Memory B cell (primary cell): ENCODE results near the gene CACNA1G.

Experiments
- ATAC-seq: fragments of 150-1000 bp; cut with Tn5 transposase; 2 replicates; pipeline ENCODE4 v1.10.0; 2021; ENCODE audit warnings: low read depth, mild to moderate bottlenecking, moderate library complexity
- DNase-seq, 2 donors: peaks; one replicate each; pipeline ENCODE4 v3.0.0; 2022; ENCODE audit warnings: low spot score in 2 of 2
- H3K27ac Mint-ChIP-seq: one replicate; pipeline ENCODE4 v1.8.0; 2022; ENCODE audit warnings: mild to moderate bottlenecking, moderate library complexity, mixed read lengths
- H3K27me3 Mint-ChIP-seq: one replicate; pipeline ENCODE4 v1.8.0; 2022; ENCODE audit warnings: mixed read lengths
- H3K36me3 Mint-ChIP-seq: one replicate; pipeline ENCODE4 v1.8.0; 2022; ENCODE audit warnings: mild to moderate bottlenecking, mixed read lengths
- H3K4me1 Mint-ChIP-seq: one replicate; pipeline ENCODE4 v1.8.0; 2022; ENCODE audit warnings: mixed read lengths
- H3K4me3 Mint-ChIP-seq: one replicate; pipeline ENCODE4 v1.8.0; 2022; ENCODE audit warnings: mild to moderate bottlenecking, moderate library complexity, mixed read lengths
- H3K9me3 Mint-ChIP-seq: one replicate; pipeline ENCODE4 v1.8.0; 2022; ENCODE audit warnings: mixed read lengths

Gene CACNA1G

GRCh38 chr17:50640686-50641351 lies 80.3 kb downstream of the CACNA1G start:
- Mint-ChIP-seq H3K27me3 (peaks cover 19% of the 10 kb centered on the region), H3K9me3 (no peaks in the 10 kb centered on the region), H3K4me1 (no peaks in the 10 kb centered on the region), H3K36me3 (no peaks in the 10 kb centered on the region), H3K4me3 (no peak overlapping the region), H3K27ac (no peak overlapping the region)
- ATAC-seq (no peak), DNase-seq (no peak)

GRCh38 chr17:50641357-50641756 lies 80.8 kb downstream of the CACNA1G start:
- no peak overlapping the region for H3K27ac Mint-ChIP-seq
- H3K4me3 Mint-ChIP-seq = no peak overlapping the region
- H3K9me3 Mint-ChIP-seq = no peaks in the 10 kb centered on the region
- no peak for DNase-seq
- H3K36me3 Mint-ChIP-seq = no peaks in the 10 kb centered on the region
- H3K4me1 Mint-ChIP-seq = no peaks in the 10 kb centered on the region
- H3K27me3 Mint-ChIP-seq = peaks cover 21% of the 10 kb centered on the region
- ATAC-seq = no peak

DNA sequence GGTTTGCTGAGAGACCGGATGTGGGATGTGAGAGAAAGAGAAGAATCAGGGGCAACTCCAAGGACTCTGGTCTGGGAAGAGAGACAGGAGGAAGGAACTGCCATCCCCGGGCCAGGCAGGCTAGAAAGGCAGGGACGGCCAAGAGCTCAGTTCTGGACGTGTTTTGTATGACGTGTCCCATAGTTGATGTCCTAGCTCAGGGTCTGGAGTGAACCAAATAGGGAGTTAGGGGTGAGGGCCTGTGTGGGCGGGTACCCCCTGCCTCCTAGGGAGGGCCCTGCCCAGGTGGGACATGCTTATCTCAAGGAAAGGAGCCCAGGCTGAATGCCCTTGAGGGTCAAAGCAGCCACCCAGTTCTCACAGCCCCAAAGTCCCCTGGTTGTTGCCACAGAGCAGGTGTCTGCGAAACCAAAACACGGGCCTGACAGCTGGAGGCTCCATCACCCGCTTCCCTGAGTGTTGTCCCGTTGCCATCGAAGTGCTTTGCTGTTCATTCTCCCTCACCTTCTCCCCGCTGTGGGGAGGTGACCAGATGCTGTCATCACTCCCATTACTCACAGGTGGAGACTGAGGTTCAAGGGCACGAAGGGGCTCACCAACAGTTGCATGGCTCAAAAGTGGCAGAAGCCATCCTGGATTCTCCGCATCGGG lies 81.7 kb downstream of the CACNA1G start:
- Mint-ChIP-seq H3K36me3 (no peaks in the 10 kb centered on the region), H3K27ac (no peak overlapping the region), H3K4me3 (no peak overlapping the region), H3K9me3 (no peaks in the 10 kb centered on the region), H3K4me1 (no peaks in the 10 kb centered on the region), H3K27me3 (peaks cover 22% of the 10 kb centered on the region)
- DNase-seq (no peak), ATAC-seq (no peak)

DNA sequence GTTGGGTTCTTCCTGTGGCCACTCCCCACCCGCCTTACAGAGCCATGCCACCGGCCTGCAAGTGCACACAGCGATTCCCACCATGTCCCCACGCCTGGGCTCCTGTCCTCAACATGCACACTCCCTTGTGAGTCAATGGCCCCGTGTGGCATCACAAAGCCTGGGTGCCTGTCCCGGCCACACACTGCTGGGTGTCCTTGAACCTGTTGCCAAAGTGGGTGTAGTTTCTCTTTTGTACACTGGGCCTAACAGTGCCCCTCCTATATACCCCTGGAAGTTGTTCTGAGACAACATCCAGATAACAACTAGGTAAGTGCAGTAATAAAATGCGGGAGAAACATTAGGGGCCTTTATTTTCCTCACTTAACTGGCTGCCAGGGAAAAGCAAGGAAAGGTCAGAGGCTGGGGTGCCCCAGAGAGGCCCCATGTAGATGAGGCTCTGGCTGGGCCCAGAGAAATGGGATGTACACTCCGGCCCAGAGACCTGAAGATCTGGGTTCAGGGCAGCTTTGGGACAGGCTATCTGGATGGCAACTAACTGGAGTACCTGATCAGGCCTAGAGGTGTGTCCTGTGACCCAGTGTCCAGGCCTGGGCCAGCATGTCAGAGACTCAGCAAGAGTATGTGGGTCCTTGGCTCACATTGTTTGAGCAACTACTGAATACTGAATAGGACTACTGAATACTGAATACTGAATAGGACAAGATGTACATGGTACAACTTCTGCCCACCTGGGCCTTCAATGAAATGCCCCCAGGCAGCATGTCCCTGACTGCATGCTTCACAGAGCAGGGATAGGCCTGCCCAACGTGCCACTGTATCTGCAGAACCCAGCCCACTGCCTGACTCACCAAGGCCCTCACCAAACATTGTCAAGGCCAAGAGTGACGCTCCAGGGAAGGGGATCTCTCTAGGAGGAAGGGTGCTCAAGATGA lies 82.5 kb downstream of the CACNA1G start:
- no peak overlapping the region for H3K27ac Mint-ChIP-seq
- no peak overlapping the region for H3K4me3 Mint-ChIP-seq
- no peaks in the 10 kb centered on the region for H3K4me1 Mint-ChIP-seq
- H3K36me3 Mint-ChIP-seq = no peaks in the 10 kb centered on the region
- H3K27me3 Mint-ChIP-seq = peaks cover 24% of the 10 kb centered on the region
- DNase-seq (no peak), ATAC-seq (no peak)
- no peaks in the 10 kb centered on the region for H3K9me3 Mint-ChIP-seq

DNA sequence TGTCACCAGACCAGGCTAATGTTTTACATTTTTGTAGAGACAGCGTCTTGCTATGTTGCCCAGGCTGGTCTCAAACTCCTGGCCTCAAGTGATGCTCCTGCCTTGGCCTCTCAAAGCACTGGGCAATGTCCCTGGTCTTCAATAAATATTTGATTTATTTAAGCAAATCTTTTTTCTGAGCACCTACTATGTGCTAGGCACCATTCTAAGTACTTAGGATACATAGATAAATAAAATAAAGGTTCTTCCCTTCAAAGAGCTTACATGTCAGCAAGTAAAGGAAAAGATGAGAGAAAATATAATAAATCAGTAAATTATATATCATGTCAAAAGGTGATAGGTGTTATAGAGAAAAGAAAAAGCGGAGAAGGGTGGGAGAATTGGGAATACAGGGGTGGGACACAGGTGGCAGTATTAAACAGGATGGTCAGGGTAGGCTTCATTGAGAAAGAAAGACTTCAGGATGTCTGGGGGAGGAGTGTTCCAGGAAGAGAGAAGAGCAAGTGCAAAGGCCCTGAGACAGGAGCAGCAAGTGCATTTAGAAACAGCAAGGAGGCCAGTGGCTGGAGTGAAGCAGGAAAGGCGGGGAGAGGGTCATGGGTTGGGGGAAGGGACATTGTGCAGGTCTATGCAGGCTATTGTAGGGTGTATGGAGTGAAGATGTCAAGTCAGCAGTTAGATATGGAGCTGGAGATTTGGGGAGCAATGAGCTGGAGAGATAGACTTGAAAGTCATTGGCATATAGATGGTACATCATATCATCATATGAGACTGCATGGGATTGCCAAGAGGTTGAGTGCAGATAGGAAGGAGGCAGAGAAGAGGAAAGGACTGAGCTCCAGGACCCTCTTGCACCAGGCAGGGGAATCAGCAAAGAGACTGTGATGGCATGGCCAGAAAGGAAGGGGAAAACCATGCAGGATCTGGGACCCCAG lies 85.5 kb downstream of the CACNA1G start:
- Mint-ChIP-seq H3K9me3 (peaks cover 2% of the 10 kb centered on the region), H3K27ac (no peak overlapping the region), H3K4me1 (no peaks in the 10 kb centered on the region), H3K36me3 (no peaks in the 10 kb centered on the region), H3K4me3 (no peak overlapping the region), H3K27me3 (peaks cover 25% of the 10 kb centered on the region)
- ATAC-seq (no peak), DNase-seq (no peak)

DNA sequence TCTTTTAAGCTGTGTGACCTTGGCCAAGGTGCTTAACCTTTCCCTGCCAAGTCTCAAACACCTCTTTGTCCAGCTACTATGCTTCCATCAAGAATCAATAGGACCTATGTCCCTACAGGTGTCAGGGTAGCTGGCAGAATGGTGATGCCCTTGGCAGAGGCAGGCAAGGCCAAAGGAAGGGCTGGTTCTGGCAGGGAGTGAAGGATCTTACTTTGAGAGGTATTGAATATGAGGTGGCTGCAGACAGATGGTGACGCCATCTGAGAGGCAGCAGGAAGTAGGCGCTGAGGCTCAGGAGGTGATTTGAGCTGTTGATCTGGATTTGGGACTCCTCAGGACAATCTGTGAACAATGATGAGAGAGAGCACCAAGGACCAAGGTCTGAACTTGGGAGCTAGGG lies 86.7 kb downstream of the CACNA1G start:
- Mint-ChIP-seq H3K4me1 (no peaks in the 10 kb centered on the region), H3K4me3 (no peak overlapping the region), H3K27ac (no peak overlapping the region), H3K9me3 (peaks cover 2% of the 10 kb centered on the region), H3K36me3 (no peaks in the 10 kb centered on the region), H3K27me3 (peaks cover 21% of the 10 kb centered on the region)
- DNase-seq (no peak), ATAC-seq (no peak)

DNA sequence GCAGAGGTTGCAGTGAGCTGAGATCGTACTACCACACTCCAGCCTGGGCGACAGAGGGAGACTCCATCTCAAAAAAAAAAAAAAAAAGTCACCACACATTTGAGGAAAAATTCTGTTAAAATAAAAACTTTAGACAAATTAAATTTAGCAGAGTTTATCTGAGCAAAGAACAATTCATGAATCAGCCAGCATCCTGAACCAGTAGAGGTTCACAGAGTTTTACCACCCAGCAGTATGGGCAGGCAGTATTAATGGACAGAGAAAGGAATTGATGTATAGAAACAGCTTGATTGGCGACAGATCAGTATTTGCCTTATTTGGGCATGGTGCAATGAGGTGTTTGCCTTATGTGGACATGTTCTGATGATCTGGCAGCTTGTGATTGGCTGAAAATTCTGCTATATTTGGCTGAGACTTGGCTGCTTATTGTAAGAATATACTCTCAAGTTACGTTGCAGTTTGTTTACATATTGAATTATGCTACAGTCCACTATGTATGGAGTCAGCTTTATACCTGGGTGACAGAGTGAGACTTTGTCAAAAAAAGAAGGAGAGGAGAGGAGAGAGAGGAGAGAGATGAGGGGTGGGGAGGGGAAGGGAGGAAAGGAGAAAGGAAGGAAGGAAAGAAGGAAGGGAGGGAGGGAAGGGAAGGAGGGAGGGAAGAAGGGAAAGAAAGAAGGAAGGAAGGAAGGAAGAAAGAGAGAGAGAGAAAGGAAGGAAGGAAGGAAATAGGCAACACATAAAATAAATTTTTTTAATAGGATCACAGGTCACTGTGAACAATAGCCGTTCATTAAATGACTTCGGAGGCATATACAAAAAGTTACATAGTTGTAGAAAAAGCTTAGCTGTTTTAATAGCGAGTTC lies 88.8 kb downstream of the CACNA1G start:
- Mint-ChIP-seq H3K4me3 (no peak overlapping the region), H3K36me3 (no peaks in the 10 kb centered on the region), H3K9me3 (peaks cover 2% of the 10 kb centered on the region), H3K27ac (no peak overlapping the region), H3K27me3 (peaks cover 16% of the 10 kb centered on the region), H3K4me1 (no peaks in the 10 kb centered on the region)
- DNase-seq (no peak), ATAC-seq (no peak)

- DNase-seq (no peak), ATAC-seq (no peak)
- peaks cover 11% of the 10 kb centered on the region for H3K27me3 Mint-ChIP-seq
- no peak overlapping the region for H3K4me3 Mint-ChIP-seq
- no peak overlapping the region for H3K27ac Mint-ChIP-seq
- H3K36me3 Mint-ChIP-seq = no peaks in the 10 kb centered on the region
- H3K9me3 Mint-ChIP-seq = peaks cover 2% of the 10 kb centered on the region
- H3K4me1 Mint-ChIP-seq = no peaks in the 10 kb centered on the region
These were observed 91.1 kb downstream of the CACNA1G start for GRCh38 chr17:50651661-50652060.

GRCh38 chr17:50653738-50654137 lies 93.2 kb downstream of the CACNA1G start:
- Mint-ChIP-seq H3K4me3 (no peak overlapping the region), H3K9me3 (peaks cover 2% of the 10 kb centered on the region), H3K27ac (no peak overlapping the region), H3K27me3 (peaks cover 13% of the 10 kb centered on the region), H3K4me1 (no peaks in the 10 kb centered on the region), H3K36me3 (no peaks in the 10 kb centered on the region)
- ATAC-seq (no peak), DNase-seq (no peak)

DNA sequence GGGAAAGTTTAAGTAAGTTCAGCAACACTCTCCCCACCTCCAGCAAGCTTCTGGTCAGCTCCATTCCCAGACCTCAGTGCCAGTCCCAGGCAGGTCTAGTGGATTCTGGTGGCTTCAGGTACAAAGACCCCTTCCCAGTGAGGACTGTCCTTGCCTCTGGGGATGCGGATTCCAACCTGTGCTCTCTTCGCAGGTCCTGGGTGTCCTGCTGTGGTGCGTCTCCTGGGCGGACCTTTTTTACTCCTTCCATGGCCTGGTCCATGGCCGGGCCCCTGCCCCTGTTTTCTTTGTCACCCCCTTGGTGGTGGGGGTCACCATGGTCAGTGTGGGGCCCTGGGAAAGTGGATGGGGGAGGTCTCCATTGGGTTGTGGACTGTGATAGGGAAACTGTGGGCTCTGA lies 96.0 kb downstream of the CACNA1G start:
- Mint-ChIP-seq H3K27ac (no peak overlapping the region), H3K9me3 (no peaks in the 10 kb centered on the region)

GRCh38 chr17:50657054-50657453 lies 96.5 kb downstream of the CACNA1G start:
- ATAC-seq (no peak), DNase-seq (no peak)
- Mint-ChIP-seq H3K36me3 (no peaks in the 10 kb centered on the region), H3K4me1 (no peaks in the 10 kb centered on the region), H3K27me3 (peaks cover 18% of the 10 kb centered on the region), H3K27ac (no peak overlapping the region), H3K9me3 (no peaks in the 10 kb centered on the region), H3K4me3 (no peak overlapping the region)

More for the DNA sequence above, 96.0 kb downstream of the CACNA1G start:
- peaks cover 13% of the 10 kb centered on the region for H3K27me3 Mint-ChIP-seq
- ATAC-seq (no peak), DNase-seq (no peak)
- H3K36me3 Mint-ChIP-seq = no peaks in the 10 kb centered on the region
- no peak overlapping the region for H3K4me3 Mint-ChIP-seq
- no peaks in the 10 kb centered on the region for H3K4me1 Mint-ChIP-seq

DNA sequence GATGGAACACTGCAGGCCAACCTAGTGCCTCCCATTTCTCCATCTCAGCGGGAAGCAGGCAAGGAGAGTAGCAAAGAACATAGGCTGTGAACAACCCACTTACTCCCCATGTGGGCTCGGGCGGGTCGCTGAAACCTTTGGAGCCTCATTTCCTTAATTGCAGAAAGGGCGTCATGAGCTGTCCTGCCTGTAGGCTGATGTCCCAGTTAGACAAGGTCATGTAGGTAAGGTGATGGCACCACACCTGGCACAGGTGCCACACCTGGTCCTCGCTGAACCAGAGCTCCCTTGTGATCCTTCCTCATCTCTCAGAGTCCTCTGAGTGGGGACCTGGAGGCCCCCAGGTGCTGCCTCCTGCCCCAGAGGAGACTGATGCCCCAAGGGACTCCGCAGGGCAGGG lies 97.1 kb downstream of the CACNA1G start:
- Mint-ChIP-seq H3K4me1 (no peaks in the 10 kb centered on the region), H3K36me3 (no peaks in the 10 kb centered on the region), H3K27ac (no peak overlapping the region), H3K9me3 (no peaks in the 10 kb centered on the region), H3K4me3 (no peak overlapping the region), H3K27me3 (peaks cover 18% of the 10 kb centered on the region)
- ATAC-seq (no peak), DNase-seq (no peak)

DNA sequence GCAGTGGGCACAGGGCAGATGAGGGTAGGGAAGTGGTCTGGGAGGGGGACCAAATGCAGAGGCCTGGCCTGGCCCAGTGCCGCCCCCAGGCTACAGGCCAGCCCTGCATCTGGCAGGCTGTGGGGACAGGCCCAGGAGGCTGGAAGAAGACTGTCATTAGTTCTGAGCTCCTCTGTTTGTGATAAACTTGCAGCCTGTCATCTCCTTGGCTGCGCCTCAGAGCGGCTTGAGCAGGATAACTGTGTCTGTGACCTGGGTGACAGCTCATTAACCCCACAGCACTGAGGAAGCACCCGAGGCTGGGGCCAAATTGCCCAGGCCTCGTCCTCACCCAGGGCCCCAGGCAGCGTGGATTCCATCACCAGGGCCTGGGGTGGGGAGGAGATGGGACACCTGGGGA lies 98.1 kb downstream of the CACNA1G start:
- ATAC-seq (no peak), DNase-seq (no peak)
- Mint-ChIP-seq H3K27ac (no peak overlapping the region), H3K36me3 (no peaks in the 10 kb centered on the region), H3K4me1 (no peaks in the 10 kb centered on the region), H3K27me3 (peaks cover 24% of the 10 kb centered on the region), H3K4me3 (no peak overlapping the region), H3K9me3 (no peaks in the 10 kb centered on the region)
